Smooth muscle cell (in vitro differentiated cells): Measurements from ENCODE around the gene RHEB. TPM values are rescaled to one million over a fixed set of nuclear protein-coding genes. Genes with fewer than 3 reads are reported as not detected.

Experiments
- DNase-seq: peaks from one replicate; lab custom pipeline; 2025; ENCODE audit not compliant: unreplicated experiment; lab: John Stamatoyannopoulos, UW
- H2AFZ ChIP-seq: fragments of 200-600 bp; sonication (generic); 2 replicates; pipeline ENCODE4 v1.6.0; 2016; ENCODE audit warnings: antibody characterized with exemption, low read depth, mild to moderate bottlenecking
- H3F3A ChIP-seq: fragments of 200-600 bp; sonication (generic); 2 replicates; pipeline ENCODE4 v1.6.0; 2017; ENCODE audit warnings: antibody characterized with exemption, low read depth
- H3K27ac ChIP-seq: fragments of 200-600 bp; sonication (generic); 2 replicates; pipeline ENCODE4 v1.5.1; 2016; ENCODE audit warnings: low read depth, mild to moderate bottlenecking
- H3K27me3 ChIP-seq: fragments of 200-600 bp; sonication (generic); 2 replicates; pipeline ENCODE4 v1.6.1; 2016; ENCODE audit warnings: low read depth, mild to moderate bottlenecking
- H3K36me3 ChIP-seq: fragments of 200-600 bp; sonication (generic); 2 replicates; pipeline ENCODE4 v1.5.1; 2016; ENCODE audit warnings: low read depth
- H3K4me1 ChIP-seq: fragments of 200-600 bp; sonication (generic); 2 replicates; pipeline ENCODE4 v1.5.1; 2016; ENCODE audit warnings: low read depth
- H3K4me2 ChIP-seq: fragments of 200-600 bp; sonication (generic); 2 replicates; pipeline ENCODE4 v1.6.0; 2016; ENCODE audit warnings: mild to moderate bottlenecking
- H3K4me3 ChIP-seq: fragments of 200-600 bp; sonication (generic); 2 replicates; pipeline ENCODE4 v1.5.1; 2016; ENCODE audit warnings: mild to moderate bottlenecking
- H3K79me2 ChIP-seq: fragments of 200-600 bp; sonication (generic); 2 replicates; pipeline ENCODE4 v1.6.0; 2016; ENCODE audit warnings: low read depth, mild to moderate bottlenecking
- H3K9ac ChIP-seq: fragments of 200-600 bp; sonication (generic); 2 replicates; pipeline ENCODE4 v1.6.0; 2016; ENCODE audit warnings: low read depth
- H3K9me3 ChIP-seq: fragments of 200-600 bp; sonication (generic); replicated peaks from 2 replicates; pipeline ENCODE4 v1.5.1; 2016; ENCODE audit warnings: low read depth
- H4K20me1 ChIP-seq: fragments of 200-600 bp; sonication (generic); 2 replicates; pipeline ENCODE4 v1.6.0; 2016; ENCODE audit warnings: low read depth
- CTCF ChIP-seq: fragments of 200-600 bp; sonication (generic); IDR thresholded peaks from 2 replicates; pipeline ENCODE4 v1.5.1; 2017; ENCODE audit warnings: borderline replicate concordance, mild to moderate bottlenecking, antibody characterized with exemption; ENCODE audit not compliant: insufficient read depth, poor library complexity, severe bottlenecking
- WGBS: methylation state at CpG from one replicate; pipeline ENCODE4 v1.1.7; 2016; ENCODE audit warnings: low lambda C conversion rate; 5-methylcytosine and 5-hydroxymethylcytosine counted together
- polyA plus RNA-seq: library from polyadenylated mRNA; unstranded; fragments of >200 nt; fragmentation: Nextera tagmentation; extraction: Ambion mirVana; gene quantifications from 2 replicates; pipeline ENCODE4 v1.2.1, GENCODE V29; 2016
- total RNA-seq: library from RNA; depleted of rRNA; stranded (reverse); fragments of >200 nt; gene quantifications from 2 replicates; pipeline ENCODE4 v1.2.3, GENCODE V29; 2014

RHEB gene
- total and polyA plus RNA-seq, 2 experiments from 2014 or later: 115 to 151 TPM

DNA sequence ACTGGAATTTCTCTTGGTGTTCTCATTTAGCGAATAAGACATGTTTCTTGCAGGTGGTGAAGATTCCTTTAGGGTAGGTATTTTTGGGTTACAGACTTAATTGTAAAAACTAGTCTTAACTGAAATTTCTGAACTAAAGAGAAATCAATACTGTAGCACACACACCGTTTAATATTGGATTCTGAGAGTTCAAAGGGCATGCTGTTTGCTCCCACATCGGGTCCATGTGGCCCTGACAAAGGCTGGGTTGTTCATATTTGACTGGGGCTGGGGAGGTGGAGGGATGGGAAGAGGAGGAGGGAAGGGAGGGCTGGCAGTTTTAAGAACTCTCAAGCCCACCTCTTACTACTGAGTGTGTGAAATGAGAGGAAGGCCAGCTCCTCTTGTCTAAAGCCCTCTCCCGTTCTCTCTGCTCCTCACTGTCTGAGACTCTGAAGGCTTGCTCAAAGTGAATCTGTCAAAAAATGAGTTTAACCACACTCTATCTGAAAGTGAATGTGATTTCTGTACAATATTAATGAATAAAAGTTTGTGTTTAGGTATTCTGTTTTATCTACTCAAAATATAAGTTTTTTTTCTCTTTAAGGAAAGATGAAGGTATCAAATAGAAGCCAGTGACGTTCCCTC, 40.0 kb upstream of the RHEB start:
- no peak for DNase-seq
- Histone ChIP-seq H3K4me1 (no peaks in the 10 kb centered on the region), H3K27me3 (no peaks in the 10 kb centered on the region), H3K9me3 (no peaks in the 10 kb centered on the region), H3K9ac (no peak overlapping the region), H3K36me3 (no peaks in the 10 kb centered on the region), H3K4me3 (no peak overlapping the region), H3K4me2 (no peak overlapping the region), H3F3A (no peaks in the 10 kb centered on the region), H2AFZ (no peak overlapping the region), H3K79me2 (no peaks in the 10 kb centered on the region), H4K20me1 (no peaks in the 10 kb centered on the region), H3K27ac (no peak overlapping the region)
- no peak for TF ChIP-seq CTCF
- WGBS: 96% methylated on average over 5 of the region's 5 CpGs

- H3K27me3 ChIP-seq: no peaks in the 10 kb centered on the region
- no peaks in the 10 kb centered on the region for H4K20me1 ChIP-seq
- H3F3A ChIP-seq: no peaks in the 10 kb centered on the region
- 86% methylated on average over 6 of the region's 6 CpGs for WGBS
- H3K4me1 ChIP-seq: no peaks in the 10 kb centered on the region
- H2AFZ ChIP-seq: no peak overlapping the region
- TF ChIP-seq CTCF: no peak
- no peaks in the 10 kb centered on the region for H3K79me2 ChIP-seq
- no peaks in the 10 kb centered on the region for H3K9me3 ChIP-seq
- no peak overlapping the region for H3K4me3 ChIP-seq
- H3K27ac ChIP-seq: no peak overlapping the region
- no peak overlapping the region for H3K4me2 ChIP-seq
- no peaks in the 10 kb centered on the region for H3K36me3 ChIP-seq
- H3K9ac ChIP-seq: no peak overlapping the region
- DNase-seq: no peak
Observed at GRCh38 chr7:151558575-151558974, 38.9 kb upstream of the RHEB start.

DNA sequence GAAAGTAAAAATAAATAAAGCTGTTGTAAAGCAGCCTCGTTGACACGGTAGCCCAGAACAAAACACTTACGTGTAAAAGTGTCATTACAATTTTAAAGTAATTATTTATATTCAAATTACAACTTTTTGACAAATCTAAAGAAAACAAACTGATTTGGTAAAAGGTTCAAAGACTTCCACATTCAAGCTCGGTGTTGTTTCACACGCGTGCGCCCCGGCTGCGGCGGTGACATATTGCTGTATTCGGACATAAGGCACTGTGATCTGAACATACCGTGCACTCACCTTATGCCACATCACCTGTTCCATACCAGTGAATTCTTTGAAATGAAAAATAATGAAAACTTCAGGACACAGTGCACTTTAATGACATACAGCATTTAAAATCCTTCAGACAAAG, 36.9 kb upstream of the RHEB start:
- no peak overlapping the region for H3K4me3 ChIP-seq
- H3K36me3 ChIP-seq: no peaks in the 10 kb centered on the region

More for the DNA sequence above, 36.9 kb upstream of the RHEB start:
- Histone ChIP-seq H2AFZ (no peak overlapping the region), H3K79me2 (no peaks in the 10 kb centered on the region), H3K9ac (no peak overlapping the region), H3K27me3 (no peaks in the 10 kb centered on the region), H3K4me2 (no peak overlapping the region), H4K20me1 (no peaks in the 10 kb centered on the region), H3F3A (no peaks in the 10 kb centered on the region), H3K4me1 (peaks cover 3% of the 10 kb centered on the region), H3K9me3 (no peaks in the 10 kb centered on the region), H3K27ac (no peak overlapping the region)
- WGBS: 96% methylated on average over 12 of the region's 12 CpGs
- DNase-seq: no peak
- TF ChIP-seq CTCF: no peak
